Mammary epithelial cell (primary cell): ENCODE measurements around the gene PDZD4.

ENCODE experiments used
- EZH2 ChIP-seq: IDR thresholded peaks from 2 replicates; pipeline ENCODE4 v1.6.1; 2012; ENCODE audit warnings: low read length, inconsistent platforms, borderline replicate concordance
- TF ChIP-seq, protein P1 (sequence below), 2 donors: IDR thresholded peaks in 1 of 2; conservative IDR thresholded peaks in 1 of 2; 2 replicates each; pipeline ENCODE4 v1.5.1; 2011 to 2012; ENCODE audit warnings: inconsistent platforms in 2 of 2, low read length in 2 of 2, mild to moderate bottlenecking in 2 of 2, control low read depth in 1 of 2, low read depth in 1 of 2; ENCODE audit not compliant: insufficient read depth in 1 of 2; ENCODE audit errors: extremely low read depth in 1 of 2

GRCh38 chrX:153864561-153865320, 34.4 kb upstream of the PDZD4 start:
- TF ChIP-seq, protein P1, sequence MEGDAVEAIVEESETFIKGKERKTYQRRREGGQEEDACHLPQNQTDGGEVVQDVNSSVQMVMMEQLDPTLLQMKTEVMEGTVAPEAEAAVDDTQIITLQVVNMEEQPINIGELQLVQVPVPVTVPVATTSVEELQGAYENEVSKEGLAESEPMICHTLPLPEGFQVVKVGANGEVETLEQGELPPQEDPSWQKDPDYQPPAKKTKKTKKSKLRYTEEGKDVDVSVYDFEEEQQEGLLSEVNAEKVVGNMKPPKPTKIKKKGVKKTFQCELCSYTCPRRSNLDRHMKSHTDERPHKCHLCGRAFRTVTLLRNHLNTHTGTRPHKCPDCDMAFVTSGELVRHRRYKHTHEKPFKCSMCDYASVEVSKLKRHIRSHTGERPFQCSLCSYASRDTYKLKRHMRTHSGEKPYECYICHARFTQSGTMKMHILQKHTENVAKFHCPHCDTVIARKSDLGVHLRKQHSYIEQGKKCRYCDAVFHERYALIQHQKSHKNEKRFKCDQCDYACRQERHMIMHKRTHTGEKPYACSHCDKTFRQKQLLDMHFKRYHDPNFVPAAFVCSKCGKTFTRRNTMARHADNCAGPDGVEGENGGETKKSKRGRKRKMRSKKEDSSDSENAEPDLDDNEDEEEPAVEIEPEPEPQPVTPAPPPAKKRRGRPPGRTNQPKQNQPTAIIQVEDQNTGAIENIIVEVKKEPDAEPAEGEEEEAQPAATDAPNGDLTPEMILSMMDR (conservative IDR thresholded peaks at IDR 0.05 in 1 of 2, IDR thresholded peaks at IDR 0.05 in 1 of 2; ENCODE audit: extremely low read depth in 1 of 2, insufficient read depth in 1 of 2, low read depth in 1 of 2, low read length in 2 of 2), result no peak
- no peak for TF ChIP-seq EZH2
